Right lobe of liver (tissue), 6 donors: ENCODE data around the gene SLC26A4. TPM values are rescaled to one million over a fixed set of nuclear protein-coding genes. Genes with fewer than 3 reads are reported as not detected.

Source experiments
- ATAC-seq, 4 donors: fragments of 200-7000 bp; cut with Tn5 transposase; one replicate each; pipeline ENCODE4 v1.9.1; 2020; ENCODE audit warnings: mild to moderate bottlenecking in 4 of 4, moderate library complexity in 4 of 4
- DNase-seq, 3 donors: peaks; one replicate each; pipeline ENCODE4 v3.0.0-alpha.2; 2020
- H3K27ac ChIP-seq, 3 donors: fragments of 200-600 bp; one replicate each; pipeline ENCODE4 v1.8.0; 2022
- H3K27me3 ChIP-seq, 2 donors: fragments of 200-600 bp; one replicate each; pipeline ENCODE4 v1.8.0; 2022
- H3K36me3 ChIP-seq, 4 donors: fragments of 200-600 bp; sonication (generic) in 1 of 4; one replicate each; pipeline versions ENCODE4 v1.5.1 to v1.8.0; 2017 to 2022; ENCODE audit warnings: control low read depth in 1 of 4
- H3K4me1 ChIP-seq, 4 donors: fragments of 200-600 bp; sonication (generic) in 1 of 4; one replicate each; pipeline versions ENCODE4 v1.5.1 to v1.8.0; 2017 to 2022; ENCODE audit warnings: control low read depth in 1 of 4
- H3K4me3 ChIP-seq, 3 donors: fragments of 200-600 bp; one replicate each; pipeline ENCODE4 v1.8.0; 2022
- H3K9me3 ChIP-seq, 4 donors: fragments of 200-600 bp; sonication (generic) in 1 of 4; one replicate each; pipeline versions ENCODE4 v1.5.1 to v1.8.0; 2017 to 2022; ENCODE audit warnings: control low read depth in 1 of 4
- CTCF ChIP-seq, 4 donors: fragments of 200-600 bp in 3 of 4; fragments of 450-650 bp in 1 of 4; IDR thresholded peaks; one replicate each; pipeline versions ENCODE4 v1.5.1 to v1.8.0; 2016 to 2022; ENCODE audit warnings: antibody characterized with exemption in 4 of 4, mild to moderate bottlenecking in 2 of 4
- POLR2A ChIP-seq: fragments of 450-650 bp; IDR thresholded peaks from one replicate; pipeline ENCODE4 v1.6.1; 2017; ENCODE audit warnings: antibody characterized with exemption, mild to moderate bottlenecking
- WGBS: methylation state at CpG from one replicate; pipeline ENCODE4 v1.1.6; 2018; ENCODE audit warnings: low coverage, low lambda C conversion rate; ENCODE audit not compliant: insufficient coverage; ENCODE audit errors: missing lambda C conversion rate; 5-methylcytosine and 5-hydroxymethylcytosine counted together
- intact Hi-C, 2 donors: fragments of 100-400 bp; cut with DNase I; formaldehyde crosslinking; loops; one replicate each; pipeline versions ENCODE4 v1.11.2 to v1.14.1; 2022
- long read RNA-seq: library from polyadenylated mRNA; unstranded; transcript quantifications from one replicate; pipeline ENCODE4 v2.0.0, GENCODE V29; 2019
- total RNA-seq, 6 experiments: library from RNA; depleted of rRNA in 2 of 6; stranded (reverse); fragments of >200 nt in 2 of 6; fragmentation: NEBNext Ultra II Directional in 3 of 6; extraction: Animal tissue kit (Norgen Biotek cat#: 25700) in 3 of 6; gene quantifications; one replicate each; pipeline versions ENCODE4 v1.1.0 to v1.2.4, GENCODE V29; 2016 to 2023
- donor health status: DM: no; HTN: yes; CAD: no.
- donor health status: DM: no; HTN: no; CAD: no.
- donor health status: DM: no; HTN: no; CAD: no.
- donor health status: DM: no; HTN: yes; CAD: no.
- donor health status: DM: no; HTN: yes; CAD: no.

Gene SLC26A4
- under 1 TPM in 5 of 6 experiments, not detected in 1; 0.05 to 0.68 (median 0.27) TPM for total RNA-seq
- long read RNA-seq, result 0 reads

GRCh38 chr7:107660381-107661080 is at the start of gene SLC26A4:
TSS of gene SLC26A4 (plus strand) at chr7:107660828. CDS start at chr7:107661642, 814 bp downstream.
- Histone ChIP-seq H3K27ac (no peak within 1 kb of the TSS), H3K27me3 (peaks cover 0 to 4% of the 10 kb centered on the region in 2 donors), H3K4me3 (peak within 1 kb of the TSS; percentile 32 to 54 (median 50)), H3K4me1 (peaks cover 0 to 13% (median 4%) of the 10 kb centered on the region in 4 donors), H3K36me3 (no peaks in the 10 kb centered on the region), H3K9me3 (no peaks in the 10 kb centered on the region)
- TF ChIP-seq POLR2A (no peak), CTCF (IDR thresholded peaks at IDR 0.05) (no peak)
- no peak for DNase-seq
- ATAC-seq, result peak in 1 of 4 donors; percentile 21
- WGBS, result 5% methylated on average over 32 of the region's 37 CpGs
- intact Hi-C loops, result no loop called here

- TF ChIP-seq POLR2A, result no peak
- no peak for TF ChIP-seq CTCF (IDR thresholded peaks at IDR 0.05)
- 90% methylated on average over 1 of the region's 1 CpG for WGBS
- intact Hi-C loops, result no loop called here
- ATAC-seq (no peak), DNase-seq (no peak)
- Histone ChIP-seq H3K9me3 (no peaks in the 10 kb centered on the region), H3K4me3 (no peak overlapping the region), H3K27ac (no peak overlapping the region), H3K27me3 (no peaks in the 10 kb centered on the region), H3K36me3 (peaks cover 0 to 11% (median 0%) of the 10 kb centered on the region in 4 donors), H3K4me1 (no peaks in the 10 kb centered on the region)
Measured at GRCh38 chr7:107613439-107613838, 47.2 kb upstream of the SLC26A4 start.

- Histone ChIP-seq H3K27me3 (no peaks in the 10 kb centered on the region), H3K4me1 (no peaks in the 10 kb centered on the region), H3K27ac (no peak overlapping the region), H3K36me3 (peaks cover 0 to 11% (median 0%) of the 10 kb centered on the region in 4 donors), H3K4me3 (no peak overlapping the region), H3K9me3 (no peaks in the 10 kb centered on the region)
- TF ChIP-seq POLR2A (no peak), CTCF (IDR thresholded peaks at IDR 0.05) (no peak)
- ATAC-seq (no peak), DNase-seq (no peak)
- intact Hi-C loops, result no loop called here
Measured at GRCh38 chr7:107613948-107614347, 46.7 kb upstream of the SLC26A4 start.

GRCh38 chr7:107614425-107614824 is 46.2 kb upstream of the SLC26A4 start:
- peak in 2 of 4 donors; percentile 39 to 58 for ATAC-seq
- no peak for DNase-seq
- Histone ChIP-seq H3K4me3 (no peak overlapping the region), H3K9me3 (no peaks in the 10 kb centered on the region), H3K4me1 (no peaks in the 10 kb centered on the region), H3K27me3 (no peaks in the 10 kb centered on the region), H3K27ac (no peak overlapping the region), H3K36me3 (peaks cover 0 to 11% (median 0%) of the 10 kb centered on the region in 4 donors)
- TF ChIP-seq CTCF (IDR thresholded peaks at IDR 0.05), result no peak
- TF ChIP-seq POLR2A, result no peak
- intact Hi-C loops, result no loop called here
